ENCODE measurements around the gene GFAP.

Gene GFAP

GRCh38 chr17:44867841-44868240, 47.5 kb downstream of the GFAP start:
- DNase-seq (ENCODE audit: extremely low read depth in 1 of 2, low read depth in 1 of 2) = no peak

GRCh38 chr17:44865931-44866330, 49.4 kb downstream of the GFAP start:
- no peak for DNase-seq (ENCODE audit: extremely low read depth in 1 of 2, low read depth in 1 of 2)

GRCh38 chr17:44865231-44865660, 50.1 kb downstream of the GFAP start:
- peak; percentile 44 to 45 for DNase-seq (ENCODE audit: extremely low read depth in 1 of 2, low read depth in 1 of 2)

- no peak for DNase-seq (ENCODE audit: extremely low read depth in 1 of 2, low read depth in 1 of 2)
Observed at GRCh38 chr17:44864831-44865230, 50.5 kb downstream of the GFAP start.

- no peak for DNase-seq (ENCODE audit: extremely low read depth in 1 of 2, low read depth in 1 of 2)
Observed at GRCh38 chr17:44863061-44863918, 52.0 kb downstream of the GFAP start.

- no peak for DNase-seq (ENCODE audit: extremely low read depth in 1 of 2, low read depth in 1 of 2)
Observed at GRCh38 chr17:44862278-44862914, 52.9 kb downstream of the GFAP start.

GRCh38 chr17:44859701-44860100, 55.6 kb downstream of the GFAP start:
- DNase-seq (ENCODE audit: extremely low read depth in 1 of 2, low read depth in 1 of 2) = no peak

- DNase-seq (ENCODE audit: extremely low read depth in 1 of 2, low read depth in 1 of 2) = no peak
Observed at GRCh38 chr17:44854192-44854591, 61.1 kb downstream of the GFAP start.
